Activated B cell treated with CpG ODN at 0.5 μM for 24 hours (primary cell): ENCODE results near the gene ZNF862. TPM values are rescaled to one million over a fixed set of nuclear protein-coding genes. Genes with fewer than 3 reads are reported as not detected.

Experiments used
- ATAC-seq: fragments of 200-7000 bp; cut with Tn5 transposase; one replicate; pipeline ENCODE4 v1.10.0; 2021; ENCODE audit warnings: low read depth, mild to moderate bottlenecking, moderate library complexity
- CTCF ChIA-PET: fragments of 350-600 bp; sonication (Branson Sonifier 250); formaldehyde crosslinking; loops from one replicate; lab custom pipeline; 2021; ENCODE audit warnings: antibody characterized with exemption; lab: Charles Lee
- POLR2A ChIA-PET: fragments of 350-600 bp; sonication (Branson Sonifier 250); formaldehyde crosslinking; loops from one replicate; lab custom pipeline; 2021; ENCODE audit warnings: antibody characterized with exemption; lab: Charles Lee
- DNase-seq: peaks from one replicate; pipeline ENCODE4 v3.0.0; 2022
- H3K27ac Mint-ChIP-seq: one replicate; pipeline ENCODE4 v1.8.0; 2020; ENCODE audit warnings: mixed read lengths
- H3K27me3 Mint-ChIP-seq: one replicate; pipeline ENCODE4 v1.8.0; 2021; ENCODE audit warnings: mixed read lengths
- H3K36me3 Mint-ChIP-seq: one replicate; pipeline ENCODE4 v1.8.0; 2021; ENCODE audit warnings: low read depth, mixed read lengths
- H3K4me1 Mint-ChIP-seq: one replicate; pipeline ENCODE4 v1.8.0; 2021; ENCODE audit warnings: mixed read lengths
- H3K4me3 Mint-ChIP-seq: one replicate; pipeline ENCODE4 v1.8.0; 2020; ENCODE audit warnings: mild to moderate bottlenecking, mixed read lengths
- H3K9me3 Mint-ChIP-seq: one replicate; pipeline ENCODE4 v1.8.0; 2020; ENCODE audit warnings: mixed read lengths
- CTCF ChIP-seq: fragments of 200-600 bp; IDR thresholded peaks from one replicate; pipeline ENCODE4 v1.8.0; 2022; ENCODE audit warnings: antibody characterized with exemption, mild to moderate bottlenecking
- intact Hi-C: fragments of 100-400 bp; cut with micrococcal nuclease; formaldehyde crosslinking; loops from one replicate; pipeline ENCODE4 v1.15.1; 2024
- total RNA-seq: library from RNA; stranded (reverse); gene quantifications from 2 replicates; pipeline ENCODE4 v1.2.3, GENCODE V29; 2022

The ZNF862 gene
- total RNA-seq, 1 donor from 2014 or later, result 17.6 TPM

GRCh38 chr7:149866779-149867447 is 28.7 kb downstream of the ZNF862 start:
- ATAC-seq (no peak), DNase-seq (no peak)
- Mint-ChIP-seq H3K27ac (no peak overlapping the region), H3K9me3 (no peaks in the 10 kb centered on the region), H3K4me1 (peaks cover 25% of the 10 kb centered on the region), H3K4me3 (no peak overlapping the region), H3K27me3 (no peaks in the 10 kb centered on the region), H3K36me3 (peaks cover 15% of the 10 kb centered on the region)
- intact Hi-C loops, result no loop called here
- ChIA-PET POLR2A (no interaction called here), CTCF (no interaction called here)
- TF ChIP-seq CTCF, result no peak

DNA sequence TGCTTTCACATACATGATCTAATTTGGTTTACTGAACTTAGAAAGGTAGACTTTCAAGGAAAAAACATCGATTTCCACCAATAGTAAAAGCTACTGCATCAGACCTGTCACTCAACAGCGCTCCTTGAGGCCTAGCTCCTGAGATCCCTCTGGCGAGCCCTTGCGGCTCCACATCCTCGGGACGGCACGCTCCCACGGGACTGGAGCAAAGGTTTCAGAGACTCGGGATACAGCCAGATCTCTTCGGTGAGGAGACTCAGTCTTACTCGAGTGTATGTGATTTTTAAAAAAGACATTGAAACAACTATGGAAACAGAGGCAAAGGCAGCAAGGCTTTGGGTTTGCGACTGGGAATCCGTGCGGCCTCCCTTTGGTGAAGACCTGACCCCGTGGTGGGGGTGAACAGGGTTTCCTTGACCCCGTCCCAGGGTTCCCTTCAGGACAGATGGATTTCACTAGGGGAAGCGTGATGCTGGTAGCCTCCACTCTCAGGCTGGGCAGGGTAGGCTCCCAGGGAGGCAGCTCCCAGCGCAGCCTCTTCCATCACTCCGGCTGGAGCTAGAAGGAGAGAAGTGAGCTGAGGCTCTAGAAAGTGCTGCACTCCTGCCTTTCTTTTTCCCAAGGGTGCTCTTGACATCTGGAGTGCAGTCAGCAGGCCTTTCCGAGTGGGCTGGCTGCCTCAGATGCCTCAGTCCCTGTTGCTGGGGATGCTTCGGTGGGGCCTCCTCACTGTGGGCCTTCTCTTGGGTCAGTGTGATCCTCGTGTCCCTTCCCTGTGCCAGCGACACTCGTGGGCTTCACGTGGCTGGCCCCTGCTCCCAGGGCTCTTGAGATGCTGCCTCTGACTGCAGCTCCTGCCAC is 29.8 kb downstream of the ZNF862 start:
- no peak overlapping the region for H3K27ac Mint-ChIP-seq
- H3K4me1 Mint-ChIP-seq, result peaks cover 30% of the 10 kb centered on the region
- no peak for DNase-seq
- H3K9me3 Mint-ChIP-seq, result no peaks in the 10 kb centered on the region
- H3K4me3 Mint-ChIP-seq, result no peak overlapping the region
- ChIA-PET CTCF (no interaction called here), POLR2A (no interaction called here)
- no peak for TF ChIP-seq CTCF
- no peak for ATAC-seq
- peaks cover 7% of the 10 kb centered on the region for H3K36me3 Mint-ChIP-seq
- H3K27me3 Mint-ChIP-seq, result no peaks in the 10 kb centered on the region
- intact Hi-C loops, result no loop called here

DNA sequence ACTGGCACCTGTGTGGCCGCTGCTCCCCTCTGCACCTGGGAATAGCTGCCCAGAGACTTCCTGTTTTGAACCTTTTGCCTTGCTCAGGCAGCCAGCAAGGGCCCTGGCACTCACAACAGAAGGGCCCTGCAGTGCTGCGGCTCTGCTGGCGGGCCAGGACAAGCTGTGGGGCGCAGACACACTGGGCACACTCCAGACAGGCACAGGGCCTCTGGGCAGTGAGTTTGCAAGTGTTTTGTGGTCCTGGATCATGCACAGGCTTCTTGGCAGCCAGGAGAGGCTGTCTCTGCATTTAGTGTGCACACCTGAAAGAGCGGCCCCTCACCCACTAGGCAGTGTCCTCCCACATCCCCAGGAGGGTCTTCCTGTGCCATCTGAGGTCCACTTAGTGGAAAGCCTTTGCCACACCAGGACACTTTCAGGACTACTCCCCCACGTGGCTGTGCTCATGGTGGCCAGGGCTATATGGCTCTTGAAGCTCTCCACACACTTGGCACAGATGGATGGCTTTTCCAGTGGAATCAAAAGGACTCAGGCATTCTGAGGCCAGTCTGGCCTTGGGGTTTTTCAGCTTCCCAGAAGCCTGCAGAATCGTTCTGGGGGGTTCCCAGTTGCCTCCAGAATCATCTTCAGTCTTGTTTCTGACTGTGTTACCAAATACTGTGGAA is 30.6 kb downstream of the ZNF862 start:
- Mint-ChIP-seq H3K27ac (no peak overlapping the region), H3K4me1 (peaks cover 31% of the 10 kb centered on the region)
- no peak for ATAC-seq

GRCh38 chr7:149869291-149869650 is 31.1 kb downstream of the ZNF862 start:
- no peak overlapping the region for H3K4me3 Mint-ChIP-seq
- ATAC-seq (no peak), DNase-seq (no peak)
- H3K36me3 Mint-ChIP-seq, result peaks cover 5% of the 10 kb centered on the region
- peaks cover 33% of the 10 kb centered on the region for H3K4me1 Mint-ChIP-seq
- no peak overlapping the region for H3K27ac Mint-ChIP-seq
- no peaks in the 10 kb centered on the region for H3K27me3 Mint-ChIP-seq
- TF ChIP-seq CTCF, result no peak
- no peaks in the 10 kb centered on the region for H3K9me3 Mint-ChIP-seq
- POLR2A ChIA-PET, result no interaction called here
- CTCF ChIA-PET, result no interaction called here
- intact Hi-C loops, result no loop called here

More for the DNA sequence above, 30.6 kb downstream of the ZNF862 start:
- POLR2A ChIA-PET, result no interaction called here
- Mint-ChIP-seq H3K4me3 (no peak overlapping the region), H3K27me3 (no peaks in the 10 kb centered on the region), H3K36me3 (peaks cover 6% of the 10 kb centered on the region), H3K9me3 (no peaks in the 10 kb centered on the region)
- CTCF ChIA-PET, result no interaction called here
- intact Hi-C loops, result no loop called here
- TF ChIP-seq CTCF, result no peak
- no peak for DNase-seq

GRCh38 chr7:149869867-149870266 is 31.7 kb downstream of the ZNF862 start:
- no peaks in the 10 kb centered on the region for H3K9me3 Mint-ChIP-seq
- H3K4me1 Mint-ChIP-seq, result peaks cover 39% of the 10 kb centered on the region
- ATAC-seq (no peak), DNase-seq (no peak)
- no peak for TF ChIP-seq CTCF
- H3K36me3 Mint-ChIP-seq, result peaks cover 2% of the 10 kb centered on the region
- intact Hi-C loops, result loop anchor here (5.0 to 10.0 kb wide), 3 partner anchors 445 to 1365 kb away; partner anchors contain the start of gene CHPF2
- ChIA-PET POLR2A (interaction anchor here (0.8 kb wide), 1 partner anchor 45 kb away, joined by 3 read pairs; no protein-coding TSS in a partner anchor), CTCF (no interaction called here)
- H3K4me3 Mint-ChIP-seq, result no peak overlapping the region
- H3K27me3 Mint-ChIP-seq, result no peaks in the 10 kb centered on the region
- no peak overlapping the region for H3K27ac Mint-ChIP-seq
